ENCODE data around the gene IGSF10. TPM values are rescaled to one million over a fixed set of nuclear protein-coding genes. Genes with fewer than 3 reads are reported as not detected.
A peak's percentile ranks its signal among the peaks of the same experiment; 100 is the strongest.

Gene IGSF10
- total RNA-seq, 4 donors from 2014 or later, result 0.83 to 4.0 (median 2.8) TPM

GRCh38 chr3:151462278-151462780 is 1.5 kb upstream of the IGSF10 start:
- no peak for DNase-seq (ENCODE audit: extremely low spot score)
- Histone ChIP-seq H3K4me1 (peaks cover 5 to 14% (median 10%) of the 10 kb centered on the region in 4 donors), H3K4me3 (no peak overlapping the region), H3K36me3 (no peaks in the 10 kb centered on the region), H3K9me3 (no peaks in the 10 kb centered on the region), H3K27ac (replicated peaks in 1 of 4) (no peak overlapping the region), H3K27me3 (peaks cover 0 to 10% (median 3%) of the 10 kb centered on the region in 4 donors)
- intact Hi-C loops (cut with DNase I), result loop anchor here (10.0 kb wide), 2 partner anchors 202 to 452 kb away; no protein-coding TSS in a partner anchor
- TF ChIP-seq CTCF (IDR thresholded peaks at IDR 0.05), result no peak
- WGBS, result 90% methylated on average over 6 of the region's 6 CpGs

- Histone ChIP-seq H3K27me3 (peaks cover 0 to 10% (median 3%) of the 10 kb centered on the region in 4 donors), H3K4me1 (peaks cover 5 to 14% (median 10%) of the 10 kb centered on the region in 4 donors), H3K36me3 (no peaks in the 10 kb centered on the region), H3K27ac (replicated peaks in 1 of 4) (no peak overlapping the region), H3K4me3 (peak overlapping the region; percentile 53 to 66 (median 59)), H3K9me3 (no peaks in the 10 kb centered on the region)
- DNase-seq (ENCODE audit: extremely low spot score), result no peak
- TF ChIP-seq CTCF (IDR thresholded peaks at IDR 0.05) (no peak), EP300 (IDR thresholded peaks at IDR 0.05) (no peak), POLR2AphosphoS5 (IDR thresholded peaks at IDR 0.05) (no peak), POLR2A (IDR thresholded peaks at IDR 0.05; ENCODE audit: low read depth) (no peak)
- WGBS, result 63% methylated on average over 2 of the region's 2 CpGs
- intact Hi-C loops (cut with DNase I), result loop anchor here (10.0 kb wide), 2 partner anchors 205 to 455 kb away; no protein-coding TSS in a partner anchor
Observed at GRCh38 chr3:151460228-151460627, 633 bp downstream of the IGSF10 start.

- DNase-seq (ENCODE audit: extremely low spot score), result no peak
- Histone ChIP-seq H3K9me3 (no peaks in the 10 kb centered on the region), H3K4me1 (peaks cover 5 to 14% (median 10%) of the 10 kb centered on the region in 4 donors), H3K27me3 (peaks cover 0 to 10% (median 3%) of the 10 kb centered on the region in 4 donors), H3K36me3 (no peaks in the 10 kb centered on the region), H3K27ac (replicated peaks in 1 of 4) (no peak overlapping the region), H3K4me3 (peak overlapping the region in 1 of 4 donors; percentile 1)
- 37% methylated on average over 3 of the region's 3 CpGs for WGBS
- intact Hi-C loops (cut with DNase I), result no loop called here
- TF ChIP-seq EP300 (IDR thresholded peaks at IDR 0.05), result no peak
- no peak for TF ChIP-seq POLR2AphosphoS5 (IDR thresholded peaks at IDR 0.05)
- no peak for TF ChIP-seq POLR2A (IDR thresholded peaks at IDR 0.05; ENCODE audit: low read depth)
- TF ChIP-seq CTCF (IDR thresholded peaks at IDR 0.05), result no peak
Observed at GRCh38 chr3:151459358-151459757, 1.5 kb downstream of the IGSF10 start.

GRCh38 chr3:151456065-151456464 is 4.8 kb downstream of the IGSF10 start:
- Histone ChIP-seq H3K27ac (replicated peaks in 1 of 4) (no peak overlapping the region), H3K4me3 (no peak overlapping the region), H3K27me3 (peaks cover 0 to 10% (median 2%) of the 10 kb centered on the region in 4 donors), H3K9me3 (no peaks in the 10 kb centered on the region), H3K4me1 (peaks cover 5 to 17% (median 10%) of the 10 kb centered on the region in 4 donors), H3K36me3 (no peaks in the 10 kb centered on the region)
- 96% methylated on average over 3 of the region's 3 CpGs for WGBS
- DNase-seq (ENCODE audit: extremely low spot score), result no peak
- TF ChIP-seq EP300 (IDR thresholded peaks at IDR 0.05), result no peak
- TF ChIP-seq POLR2AphosphoS5 (IDR thresholded peaks at IDR 0.05), result no peak
- no peak for TF ChIP-seq CTCF (IDR thresholded peaks at IDR 0.05)
- no peak for TF ChIP-seq POLR2A (IDR thresholded peaks at IDR 0.05; ENCODE audit: low read depth)
- intact Hi-C loops (cut with DNase I), result no loop called here

GRCh38 chr3:151452841-151453240 is 8.0 kb downstream of the IGSF10 start:
- 45% methylated on average over 2 of the region's 2 CpGs for WGBS

More at GRCh38 chr3:151452841-151453240, 8.0 kb downstream of the IGSF10 start:
- TF ChIP-seq CTCF (IDR thresholded peaks at IDR 0.05), result no peak
- TF ChIP-seq EP300 (IDR thresholded peaks at IDR 0.05), result no peak
- no peak for TF ChIP-seq POLR2A (IDR thresholded peaks at IDR 0.05; ENCODE audit: low read depth)
- TF ChIP-seq POLR2AphosphoS5 (IDR thresholded peaks at IDR 0.05), result no peak
- H3K9me3 ChIP-seq, result no peaks in the 10 kb centered on the region
- DNase-seq (ENCODE audit: extremely low spot score), result no peak
- intact Hi-C loops (cut with DNase I), result no loop called here
- H3K4me1 ChIP-seq, result peaks cover 0 to 8% (median 0%) of the 10 kb centered on the region in 4 donors
- H3K36me3 ChIP-seq, result no peaks in the 10 kb centered on the region
- H3K27ac ChIP-seq (replicated peaks in 1 of 4), result no peak overlapping the region
- no peaks in the 10 kb centered on the region for H3K27me3 ChIP-seq
- no peak overlapping the region for H3K4me3 ChIP-seq
